NCI-H128 (cell line): ENCODE data around the gene PTPRC.

Experiments used
- DNase-seq: peaks from one replicate; lab custom pipeline; 2025; ENCODE audit not compliant: unreplicated experiment; lab: John Stamatoyannopoulos, UW

Gene PTPRC

GRCh38 chr1:198754670-198755069, 115.8 kb downstream of the PTPRC start:
- no peak for DNase-seq

DNA sequence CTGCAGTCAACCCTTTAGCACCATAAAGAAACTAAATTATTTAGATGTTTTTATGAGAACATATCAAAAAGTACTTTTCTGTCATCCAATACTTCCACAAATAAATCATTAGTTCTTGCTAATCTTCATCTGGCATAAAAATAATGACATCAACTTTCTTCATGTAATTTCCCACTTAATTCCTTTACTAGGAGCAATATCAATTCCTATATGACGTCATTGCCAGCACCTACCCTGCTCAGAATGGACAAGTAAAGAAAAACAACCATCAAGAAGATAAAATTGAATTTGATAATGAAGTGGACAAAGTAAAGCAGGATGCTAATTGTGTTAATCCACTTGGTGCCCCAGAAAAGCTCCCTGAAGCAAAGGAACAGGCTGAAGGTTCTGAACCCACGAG, 116.9 kb downstream of the PTPRC start:
- DNase-seq, result no peak

GRCh38 chr1:198756470-198756869, 117.6 kb downstream of the PTPRC start:
- DNase-seq, result no peak

DNA sequence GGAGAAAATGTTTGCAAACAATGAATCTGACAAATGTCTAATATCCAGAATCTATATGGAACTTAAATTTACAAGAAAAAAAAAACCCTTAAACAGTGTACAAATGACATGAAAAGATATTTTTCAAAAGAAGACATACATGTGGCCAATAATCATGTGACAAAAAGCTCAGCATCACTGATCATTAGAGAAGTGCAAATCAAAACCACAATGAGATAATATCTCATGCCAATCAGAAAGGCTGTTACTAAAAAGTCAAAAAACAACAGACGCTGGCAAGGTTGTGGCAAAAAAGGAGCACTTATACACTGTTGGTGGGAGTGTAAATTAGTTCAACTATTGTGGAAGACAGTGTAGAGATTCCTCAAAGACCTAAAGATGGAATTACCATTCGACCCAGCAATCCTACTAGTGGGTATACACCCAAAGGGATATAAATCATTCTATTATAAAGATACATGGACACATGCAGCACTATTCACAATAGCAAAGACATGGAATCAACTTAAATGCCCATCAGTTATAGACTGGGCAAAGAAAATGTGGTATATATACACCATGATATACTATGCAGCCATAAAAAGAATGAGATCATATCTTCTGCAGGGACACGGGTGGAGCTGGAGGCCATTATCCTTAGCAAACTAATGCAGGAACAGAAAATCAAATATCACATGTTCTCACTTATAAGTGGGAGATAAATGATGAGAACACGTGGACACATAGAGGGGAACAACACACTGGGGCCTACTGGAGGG, 123.2 kb downstream of the PTPRC start:
- no peak for DNase-seq

DNA sequence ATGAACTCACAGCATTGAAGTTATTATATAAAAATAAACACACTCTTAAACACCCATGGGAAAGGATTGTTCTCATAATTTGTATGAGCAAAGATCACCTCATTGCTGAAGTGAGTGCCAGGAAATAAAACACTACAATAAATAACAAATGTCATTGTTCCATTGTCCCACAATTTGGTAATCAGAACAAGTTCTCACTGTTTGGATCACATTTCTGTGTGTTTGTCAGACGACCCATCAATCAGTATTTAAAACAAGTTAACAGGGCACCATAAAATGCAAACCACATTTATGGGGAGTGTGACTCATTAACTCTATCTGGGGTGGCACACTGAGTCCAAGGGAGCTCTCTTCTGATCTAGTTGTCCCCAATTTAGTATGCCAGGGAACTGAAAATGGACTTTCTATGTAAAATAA, 124.5 kb downstream of the PTPRC start:
- DNase-seq, result peak; percentile 9

- no peak for DNase-seq
Measured at GRCh38 chr1:198764748-198765147, 125.9 kb downstream of the PTPRC start.

DNA sequence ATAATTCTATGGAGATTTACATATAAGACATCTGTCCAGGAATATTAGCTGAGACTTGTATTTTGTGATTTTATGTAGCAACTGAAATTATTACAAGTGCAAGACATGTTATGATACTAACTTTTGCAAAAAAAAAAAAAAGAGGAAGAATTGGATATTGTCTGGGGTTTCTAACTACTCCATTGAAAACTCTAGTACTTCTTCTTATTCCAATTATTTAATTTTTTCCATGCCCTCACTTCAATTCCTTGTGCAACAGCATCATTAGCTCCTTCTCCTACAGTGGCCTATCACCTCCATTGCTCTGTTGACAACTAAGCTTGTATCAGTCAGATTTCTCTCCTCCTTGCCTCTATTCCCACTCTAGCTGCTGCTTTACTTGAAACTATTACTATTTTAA, 126.6 kb downstream of the PTPRC start:
- DNase-seq, result no peak

- no peak for DNase-seq
Measured at GRCh38 chr1:198771563-198772153, 132.8 kb downstream of the PTPRC start.

DNA sequence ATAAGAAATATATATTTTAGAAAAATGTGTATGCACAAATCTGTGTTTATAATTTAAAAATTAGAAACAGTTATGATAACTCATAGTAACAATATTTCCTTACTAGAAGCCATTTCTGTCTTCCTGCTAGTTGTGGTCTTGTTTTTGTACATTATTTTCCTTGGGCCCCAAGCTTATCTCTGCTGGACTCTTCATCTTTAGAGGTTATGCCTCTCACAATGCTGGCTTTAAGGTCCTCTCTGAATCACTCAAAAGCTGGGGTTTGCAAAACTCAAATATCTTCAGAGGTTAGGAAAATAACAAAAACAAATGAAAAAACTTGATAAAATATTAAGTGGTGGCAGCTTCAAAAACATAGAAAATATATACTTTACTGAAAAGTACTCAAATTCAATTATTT, 133.8 kb downstream of the PTPRC start:
- DNase-seq, result no peak

GRCh38 chr1:198773030-198773429, 134.2 kb downstream of the PTPRC start:
- DNase-seq, result no peak

DNA sequence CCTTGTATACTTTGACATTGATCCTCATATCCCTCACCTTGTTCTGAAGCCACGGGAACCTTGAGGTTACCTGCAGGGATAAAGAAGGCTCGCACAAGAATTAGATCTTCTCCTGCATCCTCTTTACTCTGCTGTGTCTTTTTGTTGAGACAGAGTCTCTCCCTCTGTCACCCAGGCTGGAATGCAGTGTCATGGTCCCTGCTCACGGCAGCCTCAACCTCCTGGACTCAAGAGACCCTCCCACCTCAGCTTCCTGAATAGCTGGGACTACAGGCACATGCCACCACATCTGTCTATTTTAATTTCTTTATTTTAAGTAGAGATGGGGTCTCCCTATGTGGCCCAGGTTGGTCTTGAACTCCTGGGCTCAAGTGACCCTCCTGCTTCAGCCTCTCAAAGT, 134.7 kb downstream of the PTPRC start:
- DNase-seq, result no peak

DNA sequence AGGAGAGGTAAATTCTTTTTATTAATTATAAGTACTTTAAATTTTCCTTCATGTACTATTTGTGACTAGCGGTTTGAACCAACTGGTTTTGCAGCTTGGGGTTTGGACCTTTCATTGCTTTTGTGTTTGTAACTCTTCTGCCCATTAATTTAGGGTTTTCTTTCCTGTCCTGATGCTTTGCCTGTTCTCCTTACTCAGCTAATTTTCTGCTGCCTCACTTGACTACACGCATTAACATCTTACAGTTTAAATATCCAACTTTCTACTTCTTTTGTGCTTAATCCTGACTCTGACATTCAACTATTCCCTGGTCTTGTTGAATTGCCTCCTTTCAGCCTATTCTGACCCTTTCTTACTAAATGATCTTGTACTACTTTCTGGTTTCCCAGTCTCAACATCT, 135.6 kb downstream of the PTPRC start:
- DNase-seq, result no peak

DNA sequence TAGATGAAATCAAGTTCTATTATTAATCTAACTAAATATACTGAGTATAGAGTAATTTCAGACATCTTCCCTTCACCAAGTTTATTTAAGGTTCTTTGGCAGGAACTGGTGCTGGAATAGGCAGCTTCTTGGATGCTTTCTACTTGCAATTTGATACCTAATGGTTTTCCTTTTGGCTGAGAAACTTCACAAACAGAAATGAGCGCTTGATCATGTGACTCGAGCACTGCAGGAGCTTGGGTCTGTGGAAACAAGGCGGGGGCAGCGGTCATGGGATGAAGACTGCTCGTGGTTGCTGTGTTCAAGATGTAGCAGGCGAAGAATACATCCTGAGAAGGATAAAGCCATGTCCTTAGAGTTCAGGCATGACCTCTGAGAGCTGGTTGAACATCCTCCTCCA, 136.8 kb downstream of the PTPRC start:
- no peak for DNase-seq

- DNase-seq, result no peak
Measured at GRCh38 chr1:198776602-198777029, 137.8 kb downstream of the PTPRC start.

DNA sequence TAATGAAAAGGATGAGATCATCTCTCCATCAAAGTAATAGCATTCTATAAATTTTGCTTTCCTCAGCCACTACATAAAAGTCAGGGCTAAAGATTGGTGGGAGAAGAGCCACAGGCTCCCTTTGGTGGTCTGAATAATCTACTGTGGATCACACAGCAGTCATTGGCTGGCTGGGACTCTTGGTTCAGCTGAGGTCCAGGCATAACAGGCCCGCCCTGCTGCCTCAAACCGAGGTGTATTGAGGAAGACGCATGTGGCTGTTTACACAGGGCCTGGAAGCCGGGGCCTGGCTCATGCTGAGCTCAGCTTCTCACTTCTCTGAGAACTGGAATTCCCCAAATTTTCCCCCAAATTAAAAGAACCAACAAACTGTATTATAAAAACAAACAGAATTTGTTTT, 139.2 kb downstream of the PTPRC start:
- DNase-seq, result no peak

DNA sequence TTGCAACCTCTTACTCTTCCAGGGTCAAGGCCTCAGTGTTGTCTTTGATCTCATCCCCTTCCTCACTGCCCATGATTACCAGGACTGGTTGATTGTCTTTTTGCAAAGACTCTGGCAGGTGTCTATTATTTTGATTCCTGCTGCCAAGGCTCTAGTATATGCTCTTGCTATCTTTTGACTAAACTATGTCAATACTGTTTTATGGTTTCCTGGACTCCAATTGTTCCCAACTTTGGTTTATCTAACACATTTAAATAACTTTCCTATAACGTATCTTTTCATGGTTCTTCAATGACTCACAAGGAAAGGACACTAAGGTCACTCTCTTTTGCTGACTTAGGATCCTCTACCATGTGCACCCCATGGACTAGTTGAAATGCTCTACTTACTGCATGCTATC, 141.5 kb downstream of the PTPRC start:
- DNase-seq, result no peak

- DNase-seq, result no peak
Measured at GRCh38 chr1:198788561-198789064, 149.8 kb downstream of the PTPRC start.

GRCh38 chr1:198793714-198794113, 154.9 kb downstream of the PTPRC start:
- no peak for DNase-seq

DNA sequence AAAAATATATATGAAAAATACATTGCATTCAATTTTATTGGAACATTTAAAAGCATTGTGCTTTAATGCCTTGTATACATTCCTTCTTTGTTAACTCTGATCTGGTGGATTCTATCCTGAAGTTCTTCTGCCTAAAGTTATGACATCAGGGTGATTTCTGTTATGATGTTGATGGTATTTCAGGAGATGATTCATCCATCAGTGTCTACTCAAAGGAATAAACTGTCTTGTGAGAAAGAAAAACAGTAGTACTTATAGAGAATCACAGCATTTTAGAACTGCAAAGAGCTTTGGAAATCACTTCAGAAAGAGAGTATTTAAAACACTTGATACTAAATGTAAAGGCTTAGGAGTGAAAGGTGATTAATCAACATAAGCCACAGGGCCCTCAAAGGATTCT, 155.7 kb downstream of the PTPRC start:
- no peak for DNase-seq

- DNase-seq, result no peak
Measured at GRCh38 chr1:198797656-198798055, 158.8 kb downstream of the PTPRC start.

GRCh38 chr1:198798923-198799386, 160.1 kb downstream of the PTPRC start:
- DNase-seq, result no peak

DNA sequence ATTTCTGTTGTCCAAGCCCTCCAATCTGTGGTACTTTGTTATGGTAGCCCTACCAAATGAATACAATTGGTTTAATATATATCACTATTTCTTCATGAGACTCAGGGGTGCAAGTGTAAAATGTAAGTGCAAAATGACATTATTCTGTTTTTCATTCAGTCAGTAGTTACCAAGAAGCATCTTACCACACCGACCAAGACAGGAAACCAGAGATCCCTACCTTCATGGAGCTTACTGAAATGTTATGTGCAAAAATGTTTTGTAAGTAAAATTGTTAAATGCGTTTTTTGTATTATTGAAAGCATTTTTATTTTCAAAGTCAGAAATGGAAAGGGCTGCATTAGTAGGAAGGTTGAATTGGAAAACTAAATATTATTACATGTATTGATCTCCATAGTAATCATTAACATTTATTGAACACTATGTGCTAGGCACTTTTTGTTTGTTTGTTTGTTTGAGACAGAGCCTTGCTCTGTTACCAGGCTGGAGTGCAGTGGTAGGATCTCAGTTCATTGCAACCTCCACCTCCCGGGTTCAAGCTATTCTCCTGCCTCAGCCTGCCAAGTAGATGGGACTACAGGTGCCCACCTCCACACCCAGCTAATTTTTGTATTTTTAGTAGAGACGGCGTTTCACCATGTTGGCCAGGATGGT, 166.8 kb downstream of the PTPRC start:
- DNase-seq, result no peak
